SHP77 (cell line): ENCODE data around the gene RAPGEF1.
A peak's percentile ranks its signal among the peaks of the same experiment; 100 is the strongest.

Experiments used
- DNase-seq, 2 experiments: peaks; one replicate each; lab custom pipeline; 2025; lab: John Stamatoyannopoulos, UW

The RAPGEF1 gene

GRCh38 chr9:131625508-131625787 is 114.4 kb downstream of the RAPGEF1 start:
- DNase-seq = no peak

GRCh38 chr9:131624636-131625507 is 115.0 kb downstream of the RAPGEF1 start:
- DNase-seq = peak; percentile 60 to 77

GRCh38 chr9:131623655-131624330 is 116.1 kb downstream of the RAPGEF1 start:
- DNase-seq = no peak

- DNase-seq = no peak
Measured at GRCh38 chr9:131622523-131622922, 117.4 kb downstream of the RAPGEF1 start.

- DNase-seq = no peak
Measured at GRCh38 chr9:131621551-131622358, 118.1 kb downstream of the RAPGEF1 start.

- DNase-seq = no peak
Measured at GRCh38 chr9:131620764-131621520, 118.9 kb downstream of the RAPGEF1 start.

- no peak for DNase-seq
Measured at GRCh38 chr9:131619680-131620079, 120.2 kb downstream of the RAPGEF1 start.

GRCh38 chr9:131618785-131619184 is 121.1 kb downstream of the RAPGEF1 start:
- no peak for DNase-seq

GRCh38 chr9:131618071-131618479 is 121.8 kb downstream of the RAPGEF1 start:
- peak; percentile 80 to 93 for DNase-seq

GRCh38 chr9:131617611-131618010 is 122.3 kb downstream of the RAPGEF1 start:
- DNase-seq = no peak

GRCh38 chr9:131616983-131617604 is 122.8 kb downstream of the RAPGEF1 start:
- no peak for DNase-seq

GRCh38 chr9:131614340-131614915 is 125.4 kb downstream of the RAPGEF1 start:
- DNase-seq = no peak

- no peak for DNase-seq
Measured at GRCh38 chr9:131613921-131614320, 126.0 kb downstream of the RAPGEF1 start.

GRCh38 chr9:131612851-131613250 is 127.0 kb downstream of the RAPGEF1 start:
- no peak for DNase-seq

- no peak for DNase-seq
Measured at GRCh38 chr9:131611586-131612315, 128.1 kb downstream of the RAPGEF1 start.

GRCh38 chr9:131610231-131610761 is 129.6 kb downstream of the RAPGEF1 start:
- DNase-seq = no peak

- no peak for DNase-seq
Measured at GRCh38 chr9:131609099-131609830, 130.6 kb downstream of the RAPGEF1 start.

- no peak for DNase-seq
Measured at GRCh38 chr9:131608493-131609037, 131.3 kb downstream of the RAPGEF1 start.

GRCh38 chr9:131607591-131607990 is 132.3 kb downstream of the RAPGEF1 start:
- DNase-seq = no peak
